HG03571 (cell line): ENCODE data around the gene FAP.

Experiments used
- ATAC-seq: cut with Tn5 transposase; IDR thresholded peaks from one replicate; pipeline ENCODE4 v1.9.1; 2021; ENCODE audit not compliant: unreplicated experiment

Gene FAP

GRCh38 chr2:162243715-162244114 lies 470 bp upstream of the FAP start:
- no peak for ATAC-seq

DNA sequence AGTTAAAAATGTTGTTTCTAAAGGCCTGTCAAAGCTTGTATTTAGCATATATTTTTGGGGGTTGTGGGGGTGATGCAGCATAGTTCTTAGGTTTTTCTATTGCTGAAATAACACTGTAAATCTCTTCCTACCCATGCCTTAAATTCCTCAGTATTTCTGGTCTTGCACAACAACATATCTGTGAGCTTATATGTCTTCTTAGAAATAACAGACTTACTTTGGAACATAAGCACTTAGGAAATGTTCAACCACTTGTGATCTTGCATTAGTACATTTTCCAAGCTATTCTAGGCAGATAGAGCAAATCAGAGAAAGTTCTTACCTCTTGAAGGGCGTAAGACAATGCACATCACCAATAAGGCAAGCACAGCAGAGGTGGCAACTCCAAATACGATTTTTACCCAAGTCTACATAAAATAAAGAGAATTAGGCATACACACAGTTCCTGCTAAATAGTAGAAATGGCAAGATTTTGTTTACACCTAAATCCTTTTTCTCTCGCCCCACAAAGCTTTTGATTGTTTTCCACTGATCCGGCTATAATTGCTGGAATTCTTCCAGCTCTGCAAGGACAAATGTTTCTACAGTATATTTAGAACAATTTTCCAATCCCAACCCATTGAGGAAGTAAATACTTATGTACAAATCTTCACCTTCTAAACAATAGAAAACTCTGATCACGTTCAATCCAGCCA lies 512 bp downstream of the FAP start:
- ATAC-seq, result no peak

DNA sequence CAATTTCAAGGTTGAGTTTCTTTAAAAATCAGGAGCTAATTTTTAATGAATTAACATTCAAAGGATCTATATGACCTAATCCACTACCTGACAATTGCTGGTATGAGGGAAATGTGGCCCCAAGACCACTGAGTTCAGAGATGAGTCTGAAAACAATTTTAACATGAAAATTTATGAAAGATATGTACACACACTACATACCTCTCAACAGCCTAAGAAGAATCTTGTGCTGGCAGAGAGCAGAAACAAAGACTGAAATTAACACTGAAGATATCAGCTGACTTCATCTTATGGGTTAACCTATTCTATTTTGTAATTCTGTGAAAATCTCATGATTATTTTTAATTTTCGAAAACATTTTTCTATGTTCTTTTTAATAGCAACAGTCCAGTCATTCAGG lies 1.7 kb downstream of the FAP start:
- ATAC-seq, result no peak

DNA sequence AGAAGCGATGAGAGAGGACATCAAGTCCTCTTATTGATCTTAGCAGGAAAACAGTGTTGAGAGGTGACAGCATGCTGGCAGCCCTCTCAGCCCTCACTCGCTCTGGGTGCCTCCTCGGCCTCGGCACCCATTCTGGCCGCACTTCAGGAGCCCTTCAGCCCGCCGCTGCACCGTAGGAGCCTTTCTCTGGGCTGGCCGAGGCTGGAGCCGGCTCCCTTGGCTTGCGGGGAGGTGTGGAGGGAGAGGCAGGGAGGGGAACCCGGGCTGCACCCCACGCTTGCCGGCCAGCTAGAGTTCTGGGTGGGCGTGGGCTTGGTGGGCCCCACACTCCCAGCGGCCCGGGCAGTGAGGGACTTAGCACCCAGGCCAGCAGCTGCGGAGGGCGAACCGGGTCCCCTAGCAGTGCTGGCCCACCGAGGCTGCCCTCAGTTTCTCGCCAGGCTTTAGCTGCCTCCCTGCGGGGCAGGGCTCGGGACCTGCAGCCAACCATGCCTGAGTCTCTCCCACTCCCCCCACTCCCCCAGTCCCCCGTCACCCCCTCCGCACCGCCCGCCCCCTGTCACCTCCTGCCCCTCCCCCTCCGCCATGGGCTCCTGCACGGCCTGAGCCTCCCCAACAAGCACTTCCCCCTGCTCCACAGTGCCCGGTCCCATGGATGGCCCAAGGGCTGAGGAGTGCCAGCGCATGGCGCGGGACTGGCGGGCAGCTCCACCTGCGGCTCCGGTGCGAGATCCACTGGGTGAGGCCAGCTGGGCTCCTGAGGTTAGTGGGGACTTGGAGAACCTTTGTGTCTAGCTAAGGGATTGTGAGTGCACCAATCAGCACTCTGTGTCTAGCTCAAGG lies 8.4 kb downstream of the FAP start:
- ATAC-seq, result no peak

DNA sequence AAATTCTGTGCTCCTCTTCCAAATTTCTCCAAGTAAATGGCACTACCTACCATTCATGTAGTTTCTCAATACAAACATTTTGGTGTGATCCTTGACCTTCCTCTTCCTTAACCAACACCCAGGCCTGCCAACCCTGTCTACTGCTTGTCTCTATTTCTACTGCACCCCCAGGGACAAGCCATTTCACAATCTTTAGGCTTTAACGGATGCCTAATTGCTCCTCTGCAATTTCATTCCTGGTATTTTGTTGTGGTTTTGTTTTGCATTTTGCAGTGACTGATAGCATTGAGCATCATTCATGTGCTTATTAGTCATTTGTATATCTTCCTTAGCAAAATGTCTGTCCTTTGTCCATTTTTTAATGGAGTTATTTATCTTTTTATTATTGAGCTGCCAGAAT lies 10.0 kb downstream of the FAP start:
- ATAC-seq, result no peak

DNA sequence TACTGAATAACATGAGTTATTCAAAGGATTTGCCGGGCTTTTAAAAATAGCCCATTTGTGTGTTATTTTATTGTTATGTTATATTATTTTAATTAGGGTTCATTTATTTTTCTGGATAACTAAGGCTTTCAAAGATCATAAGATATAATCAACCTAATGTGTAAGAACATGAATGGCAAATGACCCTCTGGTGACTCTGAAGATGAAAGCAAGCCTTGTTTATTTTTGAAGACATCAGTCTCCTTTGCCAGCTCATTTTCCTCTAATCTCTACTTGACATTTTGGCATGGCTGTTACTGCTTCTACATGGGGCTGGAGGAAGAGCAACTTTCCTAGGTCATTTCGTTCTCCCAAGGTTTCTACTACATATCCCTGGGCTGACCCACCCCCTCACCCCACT lies 10.6 kb downstream of the FAP start:
- no peak for ATAC-seq

- ATAC-seq, result no peak
Measured at GRCh38 chr2:162232027-162232426, 11.2 kb downstream of the FAP start.

DNA sequence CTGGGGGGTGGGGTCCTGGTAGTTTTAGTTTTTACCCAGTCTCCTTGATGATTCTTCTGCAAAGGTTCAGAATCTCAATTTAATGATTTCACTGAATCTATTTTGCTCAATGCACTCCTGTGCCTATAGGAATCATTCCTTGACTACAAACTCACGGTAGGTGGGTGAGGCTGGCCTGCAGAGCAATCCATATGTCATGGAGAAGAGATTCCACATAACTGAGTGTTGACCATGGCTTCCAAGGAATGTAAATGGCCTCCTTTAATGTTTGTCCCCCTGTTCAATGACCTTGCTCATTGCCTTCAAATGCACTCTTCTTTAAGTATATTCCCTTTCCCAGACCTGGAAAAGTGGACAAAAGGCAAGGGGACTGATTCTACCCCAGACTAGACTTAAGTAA lies 12.5 kb downstream of the FAP start:
- ATAC-seq, result no peak

DNA sequence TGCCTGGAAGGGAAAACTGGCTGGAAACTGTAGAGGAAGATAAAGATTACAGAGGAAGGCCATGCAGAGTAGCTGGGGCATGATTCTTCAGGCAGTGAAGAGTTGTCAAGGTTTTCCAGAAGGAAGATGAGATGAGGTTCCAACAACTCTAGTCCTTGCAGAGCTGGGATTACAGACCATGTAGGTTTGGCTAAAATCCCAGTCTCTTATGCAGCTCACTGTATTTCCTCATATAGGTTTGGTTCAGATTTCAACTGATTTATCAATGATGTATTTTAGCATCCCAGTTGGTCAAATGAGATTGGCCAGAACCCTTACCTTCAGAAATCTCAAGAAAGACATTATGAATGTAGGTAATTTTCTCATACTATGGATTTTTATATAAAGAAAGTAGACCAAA lies 16.4 kb downstream of the FAP start:
- ATAC-seq, result no peak

GRCh38 chr2:162221064-162221463 lies 22.2 kb downstream of the FAP start:
- ATAC-seq, result peak; percentile 89

DNA sequence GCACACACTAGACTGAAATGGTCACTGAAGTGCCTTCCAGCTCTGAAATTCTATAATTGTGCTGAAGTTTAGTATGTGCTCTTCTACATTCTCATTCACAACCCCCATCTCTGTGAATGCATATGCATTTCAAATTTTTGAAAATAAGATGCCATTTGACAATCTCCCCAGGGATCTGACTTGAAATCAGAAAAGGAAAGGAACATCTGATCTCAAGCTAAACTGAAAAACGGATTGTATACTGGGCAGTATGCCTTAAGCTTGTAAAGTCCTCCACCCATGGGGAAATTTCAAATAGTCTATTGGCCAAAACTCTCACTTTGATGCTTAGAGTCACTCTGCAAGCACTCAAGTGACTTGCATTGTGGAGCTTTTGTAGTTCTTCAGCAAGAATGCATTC lies 22.9 kb downstream of the FAP start:
- ATAC-seq, result no peak

DNA sequence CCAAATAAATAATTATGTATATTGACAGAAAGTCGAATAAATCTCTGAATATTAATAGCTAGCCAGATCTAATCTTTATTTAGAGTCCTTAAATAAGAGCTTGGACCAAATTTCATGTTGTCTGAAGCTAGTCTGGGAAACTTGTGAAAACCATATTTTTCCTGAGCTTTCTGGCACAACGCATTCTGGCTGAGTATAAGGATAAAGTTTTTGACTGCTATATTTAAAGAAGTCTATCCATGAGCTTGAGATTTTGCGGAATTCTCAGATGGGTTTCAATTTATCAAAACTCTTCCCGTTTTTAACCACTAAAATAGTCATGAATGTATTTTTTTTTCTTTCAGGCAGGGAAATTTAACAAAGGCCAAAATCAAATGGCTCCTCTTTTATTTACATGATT lies 23.8 kb downstream of the FAP start:
- ATAC-seq, result no peak

DNA sequence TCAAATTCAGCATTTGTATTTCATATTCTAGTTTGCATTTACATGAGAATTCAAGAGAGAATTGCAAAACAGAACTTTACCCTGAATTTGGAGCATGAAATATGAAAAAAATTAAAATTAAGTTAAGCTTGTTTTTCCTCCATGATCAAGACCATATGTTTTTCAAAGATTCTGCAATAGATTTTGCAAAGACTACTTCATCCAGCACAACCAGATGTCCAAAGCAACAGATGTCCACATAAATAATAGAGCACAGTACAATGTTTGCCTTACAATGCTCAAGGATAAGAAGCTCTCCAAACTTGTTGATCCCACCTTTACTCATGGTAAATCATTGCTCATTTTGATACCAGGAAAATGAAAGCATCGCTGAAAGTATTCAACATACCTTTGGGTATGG lies 25.6 kb downstream of the FAP start:
- no peak for ATAC-seq

GRCh38 chr2:162215162-162215561 lies 28.1 kb downstream of the FAP start:
- no peak for ATAC-seq

DNA sequence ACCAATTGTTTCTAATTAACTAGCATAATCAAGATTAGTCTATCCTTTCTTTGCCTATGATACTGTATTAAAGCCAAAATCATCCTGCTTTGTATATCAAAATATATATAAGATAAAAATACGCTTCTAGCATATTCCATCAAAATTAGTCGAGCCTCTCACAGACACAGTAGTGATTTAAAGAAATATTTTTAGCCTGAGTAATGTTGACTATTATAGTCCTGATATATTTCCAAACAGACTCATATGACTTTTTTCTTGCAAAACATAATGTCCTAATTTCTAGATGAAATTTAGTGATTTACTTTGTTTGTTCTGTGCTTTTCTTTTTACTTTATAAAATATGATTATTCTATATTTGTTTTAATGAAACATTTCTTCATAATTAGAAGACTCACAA lies 30.9 kb downstream of the FAP start:
- no peak for ATAC-seq

GRCh38 chr2:162211732-162212131 lies 31.5 kb downstream of the FAP start:
- ATAC-seq, result no peak

GRCh38 chr2:162210385-162210784 lies 32.9 kb downstream of the FAP start:
- ATAC-seq, result no peak

DNA sequence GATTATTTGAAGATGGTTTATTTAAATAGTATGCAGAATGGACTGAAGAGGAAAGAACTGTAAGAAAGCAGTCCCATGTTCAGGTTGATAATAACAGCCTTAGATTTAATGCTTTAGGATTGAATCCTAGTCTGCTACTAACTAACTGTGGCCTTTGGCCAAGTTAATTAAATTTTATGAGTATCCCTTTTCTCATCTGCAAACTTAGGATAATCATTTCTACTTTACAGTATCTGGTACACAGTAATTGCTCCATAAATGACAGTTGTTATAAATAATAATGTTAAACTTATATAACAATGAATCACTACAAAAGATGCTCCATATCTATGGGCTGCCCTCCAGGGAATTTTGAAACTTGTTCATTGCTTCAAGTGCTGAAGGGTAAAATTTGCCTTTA lies 41.0 kb downstream of the FAP start:
- ATAC-seq, result no peak

DNA sequence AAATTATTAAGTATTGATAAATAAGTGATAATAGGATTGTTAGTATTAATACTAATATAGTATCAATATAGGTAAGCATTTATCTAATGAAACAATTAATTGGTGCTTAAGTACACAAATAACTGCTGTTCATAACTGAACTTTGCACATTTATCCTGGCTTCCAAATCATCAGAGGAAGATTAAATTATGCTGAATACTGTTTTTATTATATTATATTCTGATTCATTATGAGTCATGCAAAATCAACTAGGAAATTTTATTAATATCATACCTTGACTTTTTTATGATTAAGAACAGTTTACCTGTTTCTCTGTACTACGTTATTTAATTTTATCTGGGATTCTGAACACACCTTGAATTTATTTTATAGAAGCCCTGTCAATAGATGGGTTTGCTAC lies 42.6 kb downstream of the FAP start:
- no peak for ATAC-seq

- ATAC-seq, result no peak
Measured at GRCh38 chr2:162199913-162200312, 43.3 kb downstream of the FAP start.

GRCh38 chr2:162198239-162198638 lies 45.0 kb downstream of the FAP start:
- ATAC-seq, result no peak

GRCh38 chr2:162197069-162197825 lies 46.0 kb downstream of the FAP start:
- ATAC-seq, result no peak
